Superior temporal gyrus (tissue), 1 donor: ENCODE data around the gene SLC1A7.

Experiments used
- DNase-seq: peaks from one replicate; pipeline ENCODE4 v3.0.0-alpha.2; 2016; ENCODE audit errors: extremely low spot score

SLC1A7 gene

GRCh38 chr1:53160924-53161378, 18.5 kb upstream of the SLC1A7 start:
- no peak for DNase-seq

DNA sequence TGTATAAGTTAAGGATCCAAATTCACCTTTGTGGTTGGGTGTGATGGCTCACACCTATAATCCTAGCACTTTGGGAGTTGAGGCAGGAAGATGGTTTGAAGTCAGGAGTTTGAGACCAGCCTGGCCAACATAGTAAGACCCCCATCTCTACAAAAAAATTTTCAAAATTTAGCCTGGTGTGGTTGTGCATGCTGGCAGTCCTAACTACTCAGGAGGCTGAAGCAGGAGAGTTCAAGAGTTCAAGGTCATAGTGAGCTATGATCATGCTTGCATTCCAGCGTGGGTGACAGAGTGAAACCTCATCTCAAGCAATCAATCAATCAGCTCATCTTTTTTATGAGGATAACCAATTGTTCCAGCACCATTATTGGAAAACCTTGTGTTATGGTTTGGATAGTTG, 16.5 kb upstream of the SLC1A7 start:
- no peak for DNase-seq

DNA sequence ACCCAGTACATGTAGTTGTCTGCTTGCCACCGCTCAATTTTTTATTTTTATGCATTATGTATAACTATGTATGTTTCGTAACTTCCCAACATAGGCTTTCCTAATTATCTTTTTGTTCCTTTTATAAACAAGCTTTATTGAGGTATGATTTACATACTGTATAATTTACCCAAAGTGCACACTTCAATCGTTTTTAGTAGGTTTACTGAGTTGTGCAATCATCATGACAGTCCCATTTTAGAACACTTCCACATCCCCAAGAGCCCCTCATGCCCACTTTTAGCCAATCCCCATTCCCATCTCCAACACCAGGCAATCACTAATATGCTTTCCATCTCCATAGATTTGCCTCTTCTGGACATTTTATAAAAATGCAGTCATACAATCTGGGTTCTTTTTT, 14.3 kb upstream of the SLC1A7 start:
- no peak for DNase-seq

DNA sequence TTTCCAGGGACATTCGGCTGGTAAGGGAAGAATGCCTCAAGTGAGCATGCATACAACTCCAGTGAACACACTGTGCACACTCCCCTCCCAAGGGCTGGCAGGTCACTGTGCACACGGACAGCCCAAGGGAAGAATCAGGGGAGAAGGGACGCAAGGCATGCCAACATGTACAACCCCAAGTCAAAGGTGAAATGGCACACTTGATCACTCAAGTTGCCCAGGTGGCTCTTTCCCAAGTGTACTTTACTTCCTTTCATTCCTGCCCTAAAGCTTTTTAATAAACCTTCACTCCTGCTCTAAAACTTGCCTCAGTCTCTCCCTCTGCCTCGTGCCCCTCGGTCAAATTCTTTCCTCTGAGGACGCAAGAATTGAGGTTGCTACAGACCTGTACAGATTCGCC, 13.5 kb upstream of the SLC1A7 start:
- no peak for DNase-seq

DNA sequence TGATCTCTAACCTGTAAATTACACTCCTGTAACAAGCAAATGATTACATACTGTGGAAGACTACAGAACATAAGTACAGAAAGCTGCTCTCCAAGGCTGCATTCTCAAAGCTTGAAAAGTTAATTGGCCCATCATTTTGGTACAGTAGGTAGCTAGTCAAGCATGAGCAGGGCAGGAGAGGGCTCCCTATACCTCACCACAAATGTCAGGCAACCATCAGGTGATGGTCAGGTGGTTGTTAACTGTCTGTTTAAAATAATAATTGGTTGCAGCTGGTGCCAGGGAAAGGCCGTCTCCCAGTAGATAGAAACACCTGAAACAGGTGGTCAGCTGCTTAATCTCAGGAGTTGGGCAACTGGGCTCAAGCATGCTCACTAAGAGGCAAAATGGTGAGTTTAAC, 13.1 kb upstream of the SLC1A7 start:
- no peak for DNase-seq

- no peak for DNase-seq
Measured at GRCh38 chr1:53154859-53155438, 12.5 kb upstream of the SLC1A7 start.

GRCh38 chr1:53153752-53154151, 11.3 kb upstream of the SLC1A7 start:
- DNase-seq = no peak

- DNase-seq = no peak
Measured at GRCh38 chr1:53148123-53148522, 5.7 kb upstream of the SLC1A7 start.

- no peak for DNase-seq
Measured at GRCh38 chr1:53147174-53147573, 4.7 kb upstream of the SLC1A7 start.

DNA sequence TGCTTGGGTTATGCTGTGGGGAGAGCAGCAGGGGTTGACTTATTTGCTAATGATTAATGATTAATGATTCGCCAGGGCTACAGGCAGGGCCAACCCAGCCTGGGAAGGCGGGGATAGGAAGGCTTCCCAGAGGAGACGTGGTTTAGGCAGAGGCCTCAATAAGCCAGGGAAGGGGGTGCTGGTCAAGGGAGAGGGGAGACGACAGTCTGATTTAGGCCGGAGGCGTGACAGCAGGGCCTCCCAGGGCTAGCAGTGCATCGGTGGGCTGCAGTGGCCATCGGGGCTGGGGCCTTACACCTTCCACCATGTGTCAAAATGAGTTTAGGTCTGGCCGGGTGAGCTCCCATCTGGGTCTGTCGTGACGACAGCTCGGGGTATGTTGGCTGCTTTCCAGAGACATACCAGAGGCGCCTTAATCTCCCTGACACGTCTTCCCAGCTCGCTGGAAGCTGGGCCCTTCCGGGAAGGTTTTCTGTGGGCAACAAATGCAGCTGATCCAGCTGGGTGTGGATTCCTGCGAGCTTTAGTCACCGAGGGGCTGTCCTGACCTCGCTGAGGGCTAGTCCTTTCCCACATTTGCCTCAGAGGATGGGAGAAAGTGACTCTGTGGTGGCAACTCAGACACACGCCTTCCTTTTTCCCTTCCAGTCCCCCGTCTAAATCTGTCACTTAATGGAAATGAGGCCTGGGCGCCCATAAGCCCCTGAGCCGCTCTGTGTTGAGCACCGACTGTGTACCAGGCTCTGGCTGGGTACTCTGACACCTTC, 3.7 kb upstream of the SLC1A7 start:
- no peak for DNase-seq

GRCh38 chr1:53145619-53145941, 3.1 kb upstream of the SLC1A7 start:
- no peak for DNase-seq

- no peak for DNase-seq
Measured at GRCh38 chr1:53145051-53145600, 2.7 kb upstream of the SLC1A7 start.

DNA sequence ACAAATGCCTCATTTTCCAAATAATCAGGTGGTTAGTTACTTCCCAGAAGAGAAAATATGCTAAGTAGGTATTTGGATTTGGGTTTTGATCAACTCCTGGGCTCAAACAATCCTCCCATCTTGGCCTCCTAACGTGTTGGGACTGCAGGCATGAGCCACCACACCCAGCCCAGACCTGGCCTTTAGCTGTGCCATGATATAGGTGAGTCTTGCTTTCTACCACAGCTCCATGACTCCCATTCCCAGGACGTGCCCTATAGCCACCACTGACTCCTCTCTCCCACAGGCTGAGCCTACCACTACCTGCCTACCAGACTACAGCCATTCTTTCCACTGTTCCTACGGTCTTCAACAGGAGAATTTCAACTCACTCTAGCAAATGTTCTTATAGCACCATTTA, 1.8 kb upstream of the SLC1A7 start:
- DNase-seq = no peak

DNA sequence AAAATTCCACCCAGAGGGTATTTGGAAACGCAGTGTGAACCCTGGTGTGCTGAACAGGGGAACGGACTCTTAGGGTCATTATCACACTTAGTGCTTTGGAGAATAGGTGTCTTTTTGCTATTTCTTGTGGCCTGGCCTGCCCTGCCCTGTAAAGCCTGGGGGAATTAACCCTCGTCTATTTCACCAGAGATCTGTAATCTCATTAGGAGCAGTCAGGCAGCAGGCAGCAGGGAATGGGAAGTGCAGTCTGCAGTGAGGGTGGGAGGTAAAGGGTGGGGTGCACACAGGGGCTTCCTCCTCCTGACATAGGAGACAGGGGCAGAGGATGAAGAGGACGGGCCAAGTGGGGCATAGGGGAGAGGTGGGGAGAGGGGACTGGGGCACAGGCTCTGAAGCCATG, 1.1 kb upstream of the SLC1A7 start:
- no peak for DNase-seq

- no peak for DNase-seq
Measured at GRCh38 chr1:53141487-53142055, 867 bp downstream of the SLC1A7 start.

GRCh38 chr1:53140451-53140850, 2.0 kb downstream of the SLC1A7 start:
- DNase-seq = no peak

GRCh38 chr1:53139951-53140361, 2.5 kb downstream of the SLC1A7 start:
- peak; percentile 38 for DNase-seq

- no peak for DNase-seq
Measured at GRCh38 chr1:53138991-53139884, 3.2 kb downstream of the SLC1A7 start.

DNA sequence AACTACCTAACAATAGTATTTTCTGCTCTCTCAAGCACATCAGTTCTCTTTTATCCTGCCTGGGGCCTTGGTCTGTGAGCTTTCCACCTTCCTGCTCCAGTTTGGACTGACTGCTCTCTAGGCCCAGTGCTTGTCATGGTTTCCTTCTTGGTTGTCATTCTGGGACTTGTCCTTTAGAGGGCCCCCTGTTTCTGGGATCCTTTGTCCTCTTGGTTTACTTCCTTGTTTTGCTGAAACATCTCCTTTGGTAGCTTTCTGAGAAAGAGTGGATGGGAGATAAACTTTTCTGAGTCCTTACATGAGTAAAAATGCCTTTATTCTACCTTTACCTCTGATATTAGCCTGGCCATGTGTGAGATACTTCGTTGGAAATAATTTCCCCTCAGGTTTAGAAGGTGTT, 4.7 kb downstream of the SLC1A7 start:
- no peak for DNase-seq

GRCh38 chr1:53135735-53136114, 6.7 kb downstream of the SLC1A7 start:
- DNase-seq = no peak

- DNase-seq = peak; percentile 26
Measured at GRCh38 chr1:53134961-53135734, 7.3 kb downstream of the SLC1A7 start.
